NCI-H2196 treated with DMSO at 0.1 percent for 48 hours (cell line): ENCODE data around the gene FSTL4.
"Not testable (repeated sequence)": the region's sequence is repeated elsewhere in the genome, so short reads cannot be mapped to it uniquely, and the experiment has no call there.

ENCODE experiments used
- DNase-seq: peaks from one replicate; lab custom pipeline; 2025; ENCODE audit not compliant: unreplicated experiment; lab: John Stamatoyannopoulos, UW

Gene FSTL4

DNA sequence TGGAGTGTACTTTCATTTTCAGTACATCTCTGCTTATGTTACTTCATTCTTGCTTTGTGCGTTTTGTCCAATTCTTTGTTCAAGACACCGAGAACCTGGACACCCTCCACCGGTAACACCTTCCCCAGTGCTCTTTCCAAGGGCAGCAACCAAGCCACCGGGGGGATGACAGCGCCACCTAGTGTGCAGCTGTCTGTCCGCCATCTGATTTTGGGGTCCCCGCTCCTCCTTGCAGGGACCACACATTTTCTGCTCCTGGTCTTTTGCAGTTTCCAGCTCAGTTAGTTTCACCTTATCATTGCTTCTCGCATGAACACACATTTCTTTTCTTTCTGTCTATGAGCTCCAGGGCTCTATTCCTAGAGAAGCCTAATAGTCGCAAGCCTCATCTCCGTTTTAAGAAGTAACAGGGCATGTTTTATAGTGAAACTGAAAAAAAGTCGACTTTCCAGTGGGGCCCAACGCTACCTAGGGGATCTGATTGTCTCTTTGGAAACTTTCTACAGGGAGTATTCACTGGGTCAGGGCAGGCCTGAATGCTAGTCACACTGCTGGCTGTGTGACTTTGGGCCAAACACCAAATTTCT, 152.1 kb downstream of the FSTL4 start:
- no peak for DNase-seq

DNA sequence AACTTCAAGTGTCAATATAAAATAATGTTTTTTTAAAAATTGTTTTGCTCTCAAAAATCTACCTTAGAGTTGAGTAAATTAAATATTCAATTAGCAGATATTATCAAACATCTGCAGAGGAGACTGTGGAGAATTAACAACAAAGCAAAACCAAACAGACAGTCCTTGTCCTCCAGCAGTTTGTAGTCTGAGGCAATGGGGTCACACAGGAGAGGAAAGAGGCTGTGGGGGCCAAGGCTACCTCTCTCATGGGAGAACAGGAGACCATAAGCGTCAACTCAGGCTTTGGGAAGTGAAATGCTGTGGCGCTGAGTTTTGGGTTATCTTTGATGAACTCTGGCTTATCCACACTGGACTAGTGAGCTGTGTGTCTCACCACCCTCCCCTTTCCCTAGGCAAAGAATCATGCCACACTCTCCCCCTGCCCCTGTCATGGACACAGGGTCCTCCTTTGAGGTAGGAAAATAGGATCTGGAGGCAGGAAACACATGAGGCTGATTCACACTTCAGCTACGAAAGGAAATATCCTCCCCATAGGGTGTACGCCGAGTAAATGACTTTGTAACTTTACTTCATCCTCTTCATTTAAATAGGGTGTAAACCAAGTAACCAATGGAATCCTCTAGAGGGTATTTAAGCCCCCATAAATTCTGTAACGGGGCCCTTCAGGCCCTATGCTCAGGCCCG, 152.7 kb downstream of the FSTL4 start:
- no peak for DNase-seq

DNA sequence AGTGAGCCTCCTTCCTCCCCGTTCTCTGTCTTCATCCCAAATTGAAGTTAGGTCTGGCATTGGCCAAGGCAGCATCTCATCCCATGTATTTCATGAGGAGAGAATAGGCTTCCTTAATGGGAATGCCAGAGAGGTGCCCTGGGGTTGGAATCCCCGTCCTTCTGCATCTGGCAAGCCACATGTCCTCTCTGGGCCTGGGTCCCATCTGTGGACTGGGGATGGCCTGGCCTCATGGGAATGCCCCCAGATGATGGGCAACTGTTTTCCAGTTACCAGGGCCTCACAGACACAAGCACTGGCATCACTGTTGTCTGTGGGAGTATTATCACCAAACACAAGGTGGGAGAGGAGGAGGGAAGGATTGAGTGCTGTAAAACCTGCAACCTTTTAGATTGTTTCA, 153.9 kb downstream of the FSTL4 start:
- DNase-seq = no peak

DNA sequence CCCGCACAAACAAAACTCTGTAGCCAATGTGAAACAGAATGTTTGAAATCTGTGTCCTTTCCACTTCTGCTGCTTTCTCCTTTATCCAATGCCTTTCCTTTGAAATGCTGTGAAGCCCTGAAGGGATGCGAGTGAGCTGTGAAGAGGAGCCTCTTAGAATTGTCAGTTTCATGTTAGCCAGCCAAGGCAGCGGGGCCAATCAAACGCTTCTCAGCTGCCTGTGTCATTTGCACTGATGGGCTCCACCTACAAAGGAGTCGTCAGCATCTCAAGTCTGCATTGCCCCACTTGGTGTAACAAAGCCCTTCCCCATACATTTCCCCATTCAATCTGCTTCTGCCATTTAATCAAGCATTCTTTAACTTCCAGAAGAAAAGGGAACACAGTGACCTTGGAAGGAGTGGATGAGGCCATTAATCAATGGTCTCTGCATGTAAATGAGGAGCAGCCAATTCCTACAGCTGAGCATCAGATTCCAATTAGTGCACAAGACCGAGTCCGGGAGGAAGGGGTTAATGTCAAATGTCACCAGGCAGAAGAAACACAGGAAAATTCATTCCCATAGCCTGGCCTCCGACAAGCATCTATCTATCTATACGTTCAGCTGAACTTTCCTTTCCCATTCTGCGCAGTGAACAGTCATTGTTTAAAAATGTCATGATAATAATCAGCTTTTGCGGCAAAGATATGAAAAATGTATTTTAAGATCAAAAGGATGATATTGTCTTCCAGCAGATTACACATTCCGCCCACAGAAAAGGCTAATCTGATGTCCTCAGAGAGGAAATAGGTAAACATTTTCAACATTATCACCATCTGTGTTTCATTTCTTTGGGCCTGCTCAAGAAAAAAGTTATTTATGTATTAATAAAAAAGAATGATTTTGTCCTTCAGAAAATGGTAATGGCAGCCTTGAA, 154.6 kb downstream of the FSTL4 start:
- no peak for DNase-seq

DNA sequence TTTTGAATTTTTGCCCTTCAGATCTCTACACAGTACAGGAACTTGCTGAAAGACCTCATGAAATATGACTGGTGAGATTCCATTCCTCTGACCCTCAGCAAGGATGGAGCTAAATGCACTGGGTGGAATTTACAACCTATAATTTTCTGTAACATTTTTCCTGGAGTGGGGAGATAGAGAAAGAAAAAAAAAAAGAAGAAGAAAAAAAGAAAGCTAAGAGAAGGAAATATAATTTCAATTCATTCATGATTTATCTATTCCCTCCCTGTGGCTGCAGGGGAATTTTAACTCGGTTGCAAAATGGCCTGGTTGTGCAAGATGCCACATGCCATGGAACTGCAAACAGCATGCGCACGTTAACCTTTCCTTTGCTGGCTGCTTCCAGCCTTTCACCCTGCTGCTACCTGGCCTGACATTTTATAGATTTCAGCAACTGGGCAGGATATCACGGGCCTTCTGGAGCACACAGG, 155.4 kb downstream of the FSTL4 start:
- DNase-seq = no peak

DNA sequence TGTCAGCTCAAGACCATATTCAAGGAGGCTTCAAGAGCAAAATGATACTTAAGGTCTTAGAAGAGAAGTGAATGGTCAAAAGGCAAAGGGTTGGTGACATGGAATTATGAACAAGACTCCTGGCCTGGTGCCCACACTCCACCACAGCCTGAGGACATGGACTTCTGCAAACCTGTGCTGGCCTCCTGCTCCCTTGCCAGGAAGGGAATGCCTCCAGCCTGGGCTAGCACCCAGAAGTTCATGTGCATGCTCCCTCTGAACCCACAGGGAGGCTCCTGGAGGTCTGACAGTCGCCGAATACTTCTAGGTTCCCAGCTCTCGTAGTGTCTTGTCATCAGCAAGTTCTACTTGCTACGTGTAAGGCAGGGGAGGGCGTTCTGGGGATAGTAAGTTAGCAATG, 156.7 kb downstream of the FSTL4 start:
- no peak for DNase-seq

DNA sequence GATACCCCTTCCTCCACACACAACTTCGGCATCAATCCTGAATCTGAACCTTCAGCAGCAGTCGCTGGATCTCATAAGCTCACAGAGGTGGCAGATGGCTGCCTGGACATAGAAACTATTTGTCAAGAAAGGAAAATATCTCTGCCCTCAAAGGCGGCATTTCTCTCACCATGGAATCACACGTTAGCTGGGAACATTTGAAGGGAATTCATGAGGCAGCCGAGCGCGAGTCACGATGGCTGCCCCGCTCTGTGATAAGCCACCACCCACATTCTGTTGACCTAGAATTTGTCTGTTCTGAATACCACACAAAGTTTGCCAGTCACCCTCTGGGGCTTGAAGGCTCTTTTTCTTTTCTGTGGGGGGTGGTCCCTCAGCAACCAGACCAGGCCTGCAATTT, 157.9 kb downstream of the FSTL4 start:
- DNase-seq = no peak

DNA sequence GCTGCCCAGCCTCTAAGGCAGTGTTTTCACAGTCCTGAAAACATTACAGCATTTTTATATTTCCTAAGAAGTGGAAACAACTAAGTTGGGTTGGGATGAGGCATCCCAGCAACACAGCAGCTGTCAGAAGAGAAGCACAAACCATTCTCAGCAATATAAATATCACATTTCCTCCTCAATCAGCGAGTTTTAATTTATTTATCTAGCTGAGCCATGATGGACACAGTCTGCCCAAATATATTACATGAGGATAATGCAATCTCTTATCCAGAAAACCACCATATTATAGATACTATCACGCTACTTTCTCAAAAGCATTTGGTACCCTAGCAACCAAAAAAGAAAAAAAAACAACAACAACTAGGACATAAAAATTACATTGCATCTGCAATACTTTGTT, 158.5 kb downstream of the FSTL4 start:
- no peak for DNase-seq

DNA sequence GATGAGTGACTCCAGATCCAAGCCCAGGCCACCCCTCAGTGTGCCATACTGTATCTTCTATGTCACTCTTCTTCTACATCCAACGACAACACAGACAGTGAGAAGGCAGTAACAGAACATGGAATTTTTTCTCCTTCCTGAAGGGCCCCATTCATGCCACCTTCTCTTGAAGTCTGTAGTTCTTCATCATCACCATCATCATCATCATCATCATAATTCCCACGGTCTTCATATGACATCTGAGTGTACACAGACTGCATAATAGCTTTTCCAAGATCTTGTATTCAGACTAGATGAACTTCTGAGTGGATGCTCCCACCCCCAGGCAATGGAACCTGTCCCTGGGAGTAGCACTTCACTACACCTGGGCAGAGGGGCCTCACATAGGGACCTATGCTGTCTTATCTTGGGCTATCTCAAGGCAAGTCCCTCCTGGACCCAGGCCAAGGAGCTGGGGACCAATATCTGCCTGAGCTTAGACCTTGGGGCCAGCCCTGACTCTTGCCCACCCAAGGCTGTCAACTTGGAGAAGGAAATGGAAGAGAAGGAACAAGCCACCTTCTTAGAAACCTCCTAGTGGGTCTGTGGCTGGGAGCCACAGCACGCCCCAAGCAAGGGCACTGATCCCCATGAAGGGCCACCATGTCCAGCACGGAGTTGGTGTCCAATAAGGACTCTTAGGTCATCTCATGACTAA, 159.1 kb downstream of the FSTL4 start:
- DNase-seq = no peak

DNA sequence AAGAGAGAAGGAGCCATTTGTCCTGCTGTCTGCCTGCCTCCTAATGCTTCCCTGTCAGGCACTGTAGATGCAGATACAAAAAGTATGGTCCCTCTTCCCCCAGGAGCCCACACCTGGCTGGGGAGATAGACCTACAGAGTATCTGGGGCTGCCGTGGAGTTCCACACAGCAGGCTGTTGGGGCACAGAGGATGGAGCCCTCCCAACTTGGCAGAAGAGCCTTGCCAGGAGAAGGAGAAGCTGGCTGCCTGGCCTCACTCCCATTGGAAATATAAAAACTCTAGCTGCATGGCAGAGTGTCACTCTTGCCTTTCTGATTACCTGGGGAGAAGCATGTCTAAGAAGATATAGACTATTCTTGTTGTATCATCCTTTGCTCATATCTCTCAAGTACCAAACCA, 160.4 kb downstream of the FSTL4 start:
- no peak for DNase-seq

DNA sequence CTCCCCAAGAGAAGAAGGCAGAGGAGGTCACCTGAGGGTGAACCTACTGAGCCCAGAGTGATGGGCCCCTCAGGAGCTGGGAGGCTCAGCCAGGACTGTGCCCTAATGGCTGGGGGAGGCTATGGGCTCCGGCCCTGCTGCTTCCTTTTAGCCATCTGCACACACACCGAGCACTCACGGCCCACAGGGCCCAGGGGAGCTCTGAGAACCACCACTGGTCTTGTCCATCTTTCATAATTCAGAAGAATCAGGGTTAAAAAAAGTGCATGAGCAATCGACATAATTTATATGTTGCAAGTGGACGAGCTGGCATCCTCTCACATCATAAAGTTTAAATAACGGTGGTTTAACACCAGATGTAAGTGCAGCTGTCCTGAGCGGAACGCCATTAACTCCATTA, 162.1 kb downstream of the FSTL4 start:
- no peak for DNase-seq

DNA sequence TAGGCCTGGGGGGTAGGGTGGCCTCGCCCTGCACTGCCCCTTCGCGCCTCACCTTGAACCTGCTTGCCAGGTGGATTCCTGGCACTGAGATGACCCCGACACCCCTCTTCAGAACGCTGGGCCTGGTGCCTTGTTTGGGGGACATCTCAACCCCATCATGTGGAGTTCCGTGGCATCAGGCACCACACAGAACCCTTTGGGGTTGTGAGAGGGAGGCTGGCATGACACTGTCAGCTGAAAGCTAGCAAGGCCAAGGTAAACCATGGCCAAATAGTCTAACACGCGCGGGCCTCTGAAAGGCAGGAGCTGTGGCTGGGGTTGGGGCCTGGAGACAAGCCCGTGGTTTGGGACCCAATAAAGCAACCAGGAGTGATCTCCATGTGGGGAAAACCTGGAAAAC, 163.2 kb downstream of the FSTL4 start:
- DNase-seq = no peak

DNA sequence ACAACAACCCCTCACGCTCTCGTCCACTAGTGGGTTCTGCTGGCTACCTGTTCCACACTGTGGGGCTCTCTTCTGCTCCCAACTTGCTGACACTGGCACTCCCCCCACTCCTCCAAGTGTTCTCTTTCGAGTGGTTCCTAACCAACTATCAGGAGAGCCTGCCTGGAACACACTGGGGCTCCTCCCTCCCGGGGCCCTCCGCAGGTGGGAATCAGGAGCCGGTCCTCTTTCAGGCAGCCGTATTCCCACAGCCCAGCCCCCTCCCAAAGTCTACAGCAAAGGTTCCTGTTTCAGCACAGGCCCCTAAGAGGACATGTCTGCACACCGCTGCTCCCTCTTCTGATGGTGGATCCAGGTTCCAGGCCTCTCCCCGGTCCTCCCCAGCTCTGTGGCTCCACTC, 165.9 kb downstream of the FSTL4 start:
- no peak for DNase-seq

DNA sequence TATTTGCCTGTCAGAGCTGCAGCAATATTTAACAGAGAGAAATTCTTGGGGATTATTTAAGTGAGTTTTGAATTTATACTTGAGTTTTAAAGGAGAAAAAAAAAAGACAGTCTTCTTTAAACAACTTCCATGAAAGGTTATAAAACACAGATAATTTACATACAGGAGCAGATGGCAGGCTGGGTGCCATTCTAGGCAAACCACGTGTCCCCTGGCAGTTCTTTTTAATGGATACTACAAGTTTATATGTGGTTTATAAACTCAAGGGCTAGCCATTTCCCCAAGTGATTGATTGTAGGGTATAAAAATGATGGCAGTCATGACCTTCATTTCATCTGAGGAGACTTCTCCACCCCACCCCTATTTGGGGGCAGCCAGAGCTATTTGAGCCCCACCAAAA, 166.6 kb downstream of the FSTL4 start:
- DNase-seq = no peak

DNA sequence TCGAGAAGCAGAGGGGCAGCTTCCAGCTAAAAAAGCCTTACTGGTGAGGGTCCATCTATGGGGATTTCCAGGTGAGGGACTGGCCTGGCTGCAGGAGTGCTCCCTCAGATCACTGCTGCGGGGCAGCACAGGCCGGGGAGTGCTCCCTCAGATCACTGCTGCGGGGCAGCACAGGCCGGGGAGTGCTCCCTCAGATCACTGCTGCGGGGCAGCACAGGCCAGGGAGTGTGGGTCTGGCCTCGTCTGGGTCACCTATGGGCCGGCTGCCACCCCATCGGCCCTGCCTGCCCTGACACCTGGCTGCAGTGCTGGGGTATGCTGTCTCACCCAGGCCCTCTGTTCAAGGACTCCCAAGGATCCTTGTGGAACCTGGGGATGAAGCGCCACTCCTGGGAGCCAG, 167.1 kb downstream of the FSTL4 start:
- not testable (repeated sequence) for DNase-seq

DNA sequence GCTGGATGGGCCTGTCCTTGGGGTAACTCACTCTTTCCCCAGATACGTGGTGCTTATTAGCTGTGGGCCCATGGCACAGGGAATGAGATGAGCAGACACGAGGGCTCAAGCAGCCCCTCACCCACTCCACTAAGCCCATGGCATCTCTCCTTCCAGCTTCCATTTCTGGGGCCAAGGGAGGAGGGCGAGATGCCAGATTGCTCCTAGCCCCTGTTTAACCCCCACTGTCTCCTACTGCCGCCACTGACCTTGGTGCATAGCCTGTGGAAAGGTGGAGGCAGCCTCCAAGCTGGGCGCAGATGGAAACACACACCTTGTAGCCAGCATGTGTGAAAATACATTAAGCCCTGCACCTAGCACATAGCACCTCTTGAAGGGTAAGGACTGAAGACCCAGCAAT, 167.6 kb downstream of the FSTL4 start:
- DNase-seq = no peak

DNA sequence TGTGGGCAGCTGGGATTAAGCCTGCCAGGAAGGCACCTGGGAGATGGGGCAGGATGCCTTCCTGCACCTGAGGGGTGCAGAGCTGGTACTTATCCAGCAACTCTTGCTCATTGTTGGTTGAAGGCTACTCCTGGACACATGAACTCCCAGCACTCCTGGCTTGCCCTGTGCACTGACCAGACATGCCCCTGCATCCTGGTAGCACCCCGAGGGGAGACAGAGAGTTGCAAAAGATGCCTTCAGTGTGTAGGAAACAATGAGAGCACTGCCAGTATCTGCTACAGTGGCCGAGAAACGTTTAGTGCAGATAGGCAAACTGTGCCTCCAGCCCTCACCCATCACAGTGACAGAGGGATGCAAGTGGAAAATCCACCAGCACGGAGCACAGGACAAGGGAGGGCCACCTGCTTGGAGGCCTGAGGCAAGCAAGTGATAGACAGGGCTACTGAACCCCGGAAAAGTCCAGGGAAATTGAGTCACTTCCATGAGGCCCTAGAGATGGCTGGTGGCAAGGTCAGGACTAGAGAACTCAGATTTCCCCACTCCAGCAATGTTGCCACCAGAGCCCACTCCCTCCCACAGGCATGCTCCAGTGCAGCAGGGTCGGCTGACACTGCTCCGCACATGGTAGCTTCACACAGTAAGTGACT, 171.1 kb downstream of the FSTL4 start:
- DNase-seq = no peak

DNA sequence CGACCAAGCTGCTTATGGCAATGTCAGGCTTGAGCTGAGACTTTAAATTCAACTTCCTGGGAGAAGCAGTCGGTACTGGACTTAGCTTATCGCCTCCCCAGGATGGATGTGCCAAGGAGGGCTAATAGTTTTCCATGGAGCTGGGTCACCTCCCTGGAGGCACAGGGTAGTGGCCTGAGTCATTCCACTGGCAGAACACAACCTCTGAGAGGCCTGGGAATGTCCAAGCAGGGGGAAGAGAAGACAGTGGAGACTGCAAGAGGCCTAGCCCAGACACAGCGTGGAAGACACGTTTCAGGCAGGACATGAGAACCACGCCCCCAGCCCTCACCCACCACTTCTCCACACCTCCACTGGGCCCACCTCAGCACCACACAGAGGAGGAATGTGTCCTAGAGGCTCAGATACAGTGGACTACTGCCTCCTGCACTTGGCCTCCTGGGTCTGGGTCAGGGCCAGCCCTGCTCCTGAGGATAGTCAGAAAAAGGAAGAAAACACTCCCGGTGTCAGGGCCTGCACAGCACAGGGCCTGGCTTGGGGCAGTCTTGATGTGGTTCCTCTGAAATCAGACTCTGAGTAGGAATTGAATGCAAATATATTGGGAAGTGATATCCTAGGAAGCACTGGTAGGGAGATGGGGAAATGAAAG, 171.8 kb downstream of the FSTL4 start:
- no peak for DNase-seq

DNA sequence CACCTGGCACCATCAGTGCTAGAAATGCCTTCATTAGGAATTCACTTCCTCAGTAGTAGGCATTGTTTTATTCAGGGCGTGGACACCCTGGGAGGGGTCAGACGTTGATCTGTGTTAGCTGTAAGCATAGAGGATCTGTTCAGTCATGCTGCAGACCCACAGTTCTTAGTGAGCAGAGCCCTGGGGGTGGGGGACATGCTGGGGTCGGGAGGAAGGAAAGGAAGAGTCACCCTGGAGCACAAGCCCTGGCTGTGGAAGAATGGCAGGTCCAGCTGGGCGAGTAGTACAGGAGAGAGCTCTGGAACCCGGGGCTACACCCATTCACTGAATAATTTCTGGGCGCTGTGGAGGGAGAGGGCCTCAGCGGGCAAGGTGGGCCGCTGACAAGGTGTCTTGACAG, 172.5 kb downstream of the FSTL4 start:
- DNase-seq = no peak

DNA sequence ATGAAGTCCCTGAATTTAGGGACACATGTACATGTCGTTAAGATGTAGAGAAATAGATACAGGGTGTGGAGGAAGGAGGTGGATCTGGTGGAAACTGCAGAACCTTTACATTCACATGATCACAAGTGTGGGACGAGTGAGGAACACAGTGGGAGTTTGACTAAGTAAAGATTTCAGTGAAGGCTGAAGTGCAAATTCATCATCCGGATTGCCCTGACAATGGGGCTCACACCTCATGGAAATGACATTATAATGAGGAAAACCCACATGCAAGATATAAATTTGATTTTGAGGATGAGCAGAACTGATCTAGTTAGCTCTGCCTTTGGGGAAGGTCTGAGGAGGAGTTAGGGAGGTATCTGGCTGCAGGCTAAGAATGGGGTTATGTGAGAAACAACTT, 173.9 kb downstream of the FSTL4 start:
- no peak for DNase-seq
